Measurements from ENCODE around the gene BCAS3. TPM values are rescaled to one million over a fixed set of nuclear protein-coding genes. Genes with fewer than 3 reads are reported as not detected.

BCAS3 gene
- total RNA-seq, 1 experiment from 2014 or later = 11.4 TPM

DNA sequence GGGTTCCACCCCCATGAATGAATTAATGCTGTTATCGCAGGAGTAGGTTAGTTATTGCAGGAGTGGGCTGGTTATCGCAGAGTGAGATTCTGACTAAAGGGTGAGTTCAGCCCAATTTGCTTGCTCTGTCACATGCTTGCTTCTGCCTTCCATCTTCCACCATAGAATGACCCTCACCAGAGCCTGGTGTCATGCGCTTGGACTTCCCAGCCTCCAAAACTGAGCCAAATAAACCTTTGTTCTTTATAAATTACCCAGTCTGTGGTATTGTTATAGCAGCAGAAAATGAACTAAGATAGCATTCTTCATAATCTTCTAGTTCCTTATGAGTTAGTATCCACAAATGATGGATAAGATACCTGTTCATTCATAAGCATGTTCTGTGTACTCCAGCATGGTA, 486.9 kb downstream of the BCAS3 start:
- DNase-seq = no peak
- no peak overlapping the region for H3K4me3 ChIP-seq (ENCODE audit: insufficient read depth, low read depth, low read length)
- no peaks in the 10 kb centered on the region for H3K36me3 ChIP-seq (replicated peaks; ENCODE audit: control insufficient read depth, insufficient read depth, low read length)
- no peaks in the 10 kb centered on the region for H3K27me3 ChIP-seq (ENCODE audit: control insufficient read depth, insufficient read depth, low read length)

DNA sequence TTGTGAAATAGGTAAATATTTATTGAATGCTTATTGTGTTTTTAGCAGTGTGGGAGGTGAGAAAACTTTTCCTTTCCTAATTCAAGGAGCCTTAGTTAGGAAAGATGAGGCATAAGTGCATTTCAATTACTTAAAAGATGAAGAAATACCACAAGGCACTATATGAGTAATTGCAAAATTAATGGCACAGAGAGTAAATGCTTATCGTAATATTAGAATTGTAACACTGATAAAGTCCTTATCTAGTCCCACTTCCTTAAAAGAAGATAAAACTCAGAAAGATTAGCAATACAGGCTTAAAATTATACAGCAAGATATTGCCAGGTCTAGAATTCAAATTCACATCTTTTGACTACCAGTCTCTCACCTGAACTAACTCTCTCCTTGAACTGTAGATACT, 489.4 kb downstream of the BCAS3 start:
- Histone ChIP-seq H3K27me3 (ENCODE audit: control insufficient read depth, insufficient read depth, low read length) (no peaks in the 10 kb centered on the region), H3K36me3 (replicated peaks; ENCODE audit: control insufficient read depth, insufficient read depth, low read length) (no peaks in the 10 kb centered on the region), H3K4me3 (ENCODE audit: insufficient read depth, low read depth, low read length) (no peak overlapping the region)
- DNase-seq = no peak

DNA sequence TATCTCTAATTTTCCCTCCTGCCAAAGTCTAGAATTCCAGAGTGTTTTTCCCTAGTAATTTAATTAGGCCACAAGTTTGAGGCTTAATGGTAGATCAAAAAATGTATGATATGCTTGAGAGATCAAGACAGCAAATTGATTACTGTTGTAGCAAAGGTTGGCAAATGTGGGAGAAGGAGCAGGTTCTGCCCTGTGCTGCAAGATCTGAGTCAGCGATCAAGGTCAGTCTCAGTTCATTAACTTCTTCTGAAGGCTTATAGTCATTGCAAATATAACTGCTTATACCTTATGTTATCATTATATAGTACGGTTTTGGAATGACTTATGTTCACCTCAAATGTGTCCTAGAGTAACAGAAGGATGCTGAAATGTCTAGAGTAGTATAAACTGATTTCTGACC, 490.9 kb downstream of the BCAS3 start:
- Histone ChIP-seq H3K36me3 (replicated peaks; ENCODE audit: control insufficient read depth, insufficient read depth, low read length) (no peaks in the 10 kb centered on the region), H3K27me3 (ENCODE audit: control insufficient read depth, insufficient read depth, low read length) (no peaks in the 10 kb centered on the region), H3K4me3 (ENCODE audit: insufficient read depth, low read depth, low read length) (no peak overlapping the region)
- no peak for DNase-seq

DNA sequence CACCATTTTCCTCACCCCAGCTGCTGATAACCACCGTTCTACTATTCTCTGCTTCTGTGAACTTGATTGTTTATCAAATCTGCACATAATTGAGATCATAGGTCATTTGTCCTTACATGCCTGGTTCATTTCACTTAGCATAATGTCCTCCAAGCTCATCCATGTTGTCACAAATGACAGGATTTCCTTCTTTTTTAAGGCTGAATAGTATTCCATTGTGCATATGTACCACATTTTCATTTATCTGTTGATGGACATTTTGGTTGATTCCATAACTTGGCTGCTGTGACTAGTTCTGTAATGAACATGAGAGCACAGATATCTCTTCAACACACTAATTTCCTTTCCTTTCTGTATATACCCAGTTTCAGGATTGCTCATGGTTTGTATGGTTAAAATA, 496.7 kb downstream of the BCAS3 start:
- no peaks in the 10 kb centered on the region for H3K27me3 ChIP-seq (ENCODE audit: control insufficient read depth, insufficient read depth, low read length)
- H3K4me3 ChIP-seq (ENCODE audit: insufficient read depth, low read depth, low read length) = no peak overlapping the region
- no peaks in the 10 kb centered on the region for H3K36me3 ChIP-seq (replicated peaks; ENCODE audit: control insufficient read depth, insufficient read depth, low read length)
- DNase-seq = no peak

DNA sequence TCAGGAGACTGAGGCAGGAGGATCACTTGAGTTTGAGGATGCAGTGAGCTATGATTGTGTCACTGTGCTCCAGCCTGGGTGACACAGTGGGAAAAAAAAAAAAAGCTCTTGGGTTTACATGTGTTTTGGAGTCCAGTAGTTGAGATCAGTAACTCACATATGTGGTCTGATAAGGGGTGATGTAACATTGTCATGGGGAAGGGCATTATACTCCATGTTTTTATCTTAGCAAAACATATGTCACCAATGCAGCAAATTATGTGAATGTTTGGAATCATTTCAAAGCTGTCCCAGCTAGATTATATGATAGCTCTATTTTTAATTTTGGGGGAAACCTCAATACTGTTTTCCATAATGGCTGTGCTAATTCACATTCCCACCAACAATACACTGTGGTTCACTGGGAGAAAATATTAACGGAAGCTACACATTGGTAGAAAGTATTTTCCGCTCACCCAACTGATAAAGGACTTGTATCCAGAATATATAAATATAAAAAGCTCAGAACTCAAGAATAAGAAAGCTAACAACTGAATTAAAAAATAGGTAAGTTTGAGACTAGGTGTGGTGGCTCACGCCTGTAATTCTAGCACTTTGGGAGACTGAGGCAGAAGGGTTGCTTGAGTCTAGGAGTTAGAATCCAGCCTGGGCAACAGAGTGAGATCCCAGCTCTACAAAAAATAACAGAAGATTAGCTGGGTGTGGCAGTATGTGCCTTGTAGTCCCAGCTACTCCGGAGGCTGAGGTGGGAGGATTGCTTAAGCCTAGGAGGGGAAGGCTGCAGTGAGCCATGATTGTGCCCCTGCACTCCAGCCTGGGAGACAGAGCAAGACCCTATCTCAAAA, 497.9 kb downstream of the BCAS3 start:
- no peaks in the 10 kb centered on the region for H3K27me3 ChIP-seq (ENCODE audit: control insufficient read depth, insufficient read depth, low read length)
- no peak for DNase-seq
- H3K4me3 ChIP-seq (ENCODE audit: insufficient read depth, low read depth, low read length) = no peak overlapping the region
- no peaks in the 10 kb centered on the region for H3K36me3 ChIP-seq (replicated peaks; ENCODE audit: control insufficient read depth, insufficient read depth, low read length)

DNA sequence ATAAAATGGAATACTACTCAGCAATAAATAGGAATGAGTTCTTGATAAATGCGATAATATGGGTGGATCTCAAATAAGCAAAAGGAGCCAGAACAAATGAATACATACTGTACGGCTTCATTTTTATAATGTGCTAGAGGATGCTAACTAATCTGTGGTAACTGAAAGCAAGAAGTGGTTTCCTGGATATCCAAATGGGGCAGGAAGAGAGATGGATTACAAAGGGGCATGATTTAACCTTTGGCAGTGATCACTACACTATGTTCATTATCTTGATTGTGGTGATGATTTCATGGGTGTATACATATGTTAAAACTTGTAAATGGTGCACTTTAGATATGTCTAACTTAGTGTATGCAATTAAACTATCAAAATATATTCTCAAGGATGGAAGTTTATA, 499.7 kb downstream of the BCAS3 start:
- H3K4me3 ChIP-seq (ENCODE audit: insufficient read depth, low read depth, low read length) = no peak overlapping the region
- no peak for DNase-seq
- no peaks in the 10 kb centered on the region for H3K36me3 ChIP-seq (replicated peaks; ENCODE audit: control insufficient read depth, insufficient read depth, low read length)
- H3K27me3 ChIP-seq (ENCODE audit: control insufficient read depth, insufficient read depth, low read length) = no peaks in the 10 kb centered on the region

DNA sequence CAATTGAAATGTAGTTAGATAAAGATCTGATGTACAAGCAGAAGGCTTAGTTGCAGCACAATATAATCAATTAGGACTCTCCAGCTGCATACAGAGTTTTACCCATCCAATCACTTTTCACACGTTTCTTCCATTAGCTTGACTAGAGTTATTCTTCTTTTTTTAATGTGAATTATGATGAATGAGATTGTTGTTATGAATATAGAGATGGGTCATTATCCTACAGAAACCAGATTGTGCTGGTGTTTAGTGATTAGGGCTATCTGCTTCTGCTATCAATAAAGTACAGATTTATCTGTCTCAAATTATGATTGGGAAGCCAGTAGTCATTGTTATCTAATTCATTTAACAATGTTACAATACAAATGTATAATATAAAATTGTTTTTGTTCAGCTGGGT, 500.6 kb downstream of the BCAS3 start:
- H3K27me3 ChIP-seq (ENCODE audit: control insufficient read depth, insufficient read depth, low read length) = no peaks in the 10 kb centered on the region
- no peak for DNase-seq
- no peaks in the 10 kb centered on the region for H3K36me3 ChIP-seq (replicated peaks; ENCODE audit: control insufficient read depth, insufficient read depth, low read length)
- H3K4me3 ChIP-seq (ENCODE audit: insufficient read depth, low read depth, low read length) = no peak overlapping the region

DNA sequence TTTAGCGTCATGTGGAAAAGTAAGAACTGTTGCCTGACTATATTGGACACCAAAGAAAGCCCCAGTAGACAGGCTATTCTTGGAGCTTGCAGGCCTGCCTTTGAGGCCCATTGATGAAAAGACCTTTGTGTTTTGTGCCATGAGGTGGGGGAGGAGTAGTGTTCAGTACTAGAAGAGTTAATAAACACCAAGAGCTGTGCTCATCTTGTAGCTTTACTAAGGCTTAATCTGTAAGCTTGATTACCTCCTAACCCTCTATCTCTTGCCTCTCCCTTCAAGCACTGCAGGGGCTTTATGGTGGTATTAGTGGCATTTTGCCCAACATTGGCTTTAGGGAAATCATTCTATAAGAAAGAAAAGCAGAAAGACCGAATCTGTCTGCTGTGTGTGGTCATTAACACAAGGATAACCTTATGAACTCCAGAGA, 501.7 kb downstream of the BCAS3 start:
- DNase-seq = no peak
- no peaks in the 10 kb centered on the region for H3K27me3 ChIP-seq (ENCODE audit: control insufficient read depth, insufficient read depth, low read length)
- H3K36me3 ChIP-seq (replicated peaks; ENCODE audit: control insufficient read depth, insufficient read depth, low read length) = no peaks in the 10 kb centered on the region
- no peak overlapping the region for H3K4me3 ChIP-seq (ENCODE audit: insufficient read depth, low read depth, low read length)

DNA sequence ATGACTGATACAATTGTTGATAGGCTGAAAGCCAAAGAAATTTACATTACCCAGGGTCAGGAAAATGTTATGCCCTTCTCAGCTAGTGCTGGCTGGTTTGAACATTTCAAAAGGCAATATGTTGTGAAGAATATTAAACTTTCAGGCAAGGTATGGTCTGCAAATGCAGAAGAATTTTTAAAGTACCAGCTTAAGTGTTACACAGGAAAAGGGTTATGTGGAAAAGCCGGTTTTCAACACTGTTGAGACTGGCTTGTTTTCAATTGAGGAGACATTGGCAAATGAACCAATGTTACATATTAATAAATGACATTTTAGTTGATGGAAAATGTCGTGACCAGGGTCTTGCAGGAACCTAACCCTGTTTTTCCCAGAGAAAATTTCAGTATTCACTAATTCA, 506.1 kb downstream of the BCAS3 start:
- no peaks in the 10 kb centered on the region for H3K27me3 ChIP-seq (ENCODE audit: control insufficient read depth, insufficient read depth, low read length)
- H3K36me3 ChIP-seq (replicated peaks; ENCODE audit: control insufficient read depth, insufficient read depth, low read length) = no peaks in the 10 kb centered on the region
- no peak for DNase-seq
- no peak overlapping the region for H3K4me3 ChIP-seq (ENCODE audit: insufficient read depth, low read depth, low read length)

DNA sequence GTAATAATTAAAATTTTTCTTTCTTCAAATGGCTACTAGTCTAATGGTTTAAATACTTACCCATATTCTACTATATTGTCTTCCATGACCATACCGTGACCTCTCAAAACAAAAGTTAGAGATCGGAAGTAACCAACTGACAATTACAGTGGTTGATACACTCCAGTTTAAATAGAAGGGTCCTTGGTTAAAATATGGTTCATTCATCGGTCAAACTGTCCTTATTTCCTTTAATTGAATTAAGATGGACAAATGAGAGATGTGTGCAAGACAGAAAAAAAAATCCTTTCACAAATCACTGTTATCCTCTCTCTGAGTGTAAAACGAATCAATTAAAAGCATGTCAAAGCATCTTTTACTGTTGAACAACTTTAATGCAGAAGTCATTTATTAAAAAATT, 507.7 kb downstream of the BCAS3 start:
- no peak for DNase-seq
- no peak overlapping the region for H3K4me3 ChIP-seq (ENCODE audit: insufficient read depth, low read depth, low read length)
- H3K27me3 ChIP-seq (ENCODE audit: control insufficient read depth, insufficient read depth, low read length) = no peaks in the 10 kb centered on the region
- H3K36me3 ChIP-seq (replicated peaks; ENCODE audit: control insufficient read depth, insufficient read depth, low read length) = no peaks in the 10 kb centered on the region

DNA sequence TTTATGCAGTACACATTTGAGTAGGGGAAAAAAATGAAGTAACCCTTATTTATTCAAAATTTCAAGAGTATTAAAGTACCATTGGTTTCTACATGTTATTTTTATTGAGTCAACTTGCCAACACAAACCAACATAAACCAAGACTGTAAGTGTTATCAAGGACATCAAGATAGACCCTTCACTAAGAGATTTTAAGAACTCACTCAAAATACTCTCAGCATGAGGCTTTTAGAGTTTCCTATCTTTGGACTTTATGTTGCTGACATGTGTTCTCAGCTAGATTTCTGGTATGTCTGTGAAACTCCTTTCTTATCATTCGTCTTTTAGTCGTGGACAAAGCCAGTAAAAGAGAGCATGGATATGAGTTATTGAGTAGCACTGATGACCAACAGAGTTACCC, 509.4 kb downstream of the BCAS3 start:
- Histone ChIP-seq H3K36me3 (replicated peaks; ENCODE audit: control insufficient read depth, insufficient read depth, low read length) (no peaks in the 10 kb centered on the region), H3K27me3 (ENCODE audit: control insufficient read depth, insufficient read depth, low read length) (no peaks in the 10 kb centered on the region), H3K4me3 (ENCODE audit: insufficient read depth, low read depth, low read length) (no peak overlapping the region)
- no peak for DNase-seq

DNA sequence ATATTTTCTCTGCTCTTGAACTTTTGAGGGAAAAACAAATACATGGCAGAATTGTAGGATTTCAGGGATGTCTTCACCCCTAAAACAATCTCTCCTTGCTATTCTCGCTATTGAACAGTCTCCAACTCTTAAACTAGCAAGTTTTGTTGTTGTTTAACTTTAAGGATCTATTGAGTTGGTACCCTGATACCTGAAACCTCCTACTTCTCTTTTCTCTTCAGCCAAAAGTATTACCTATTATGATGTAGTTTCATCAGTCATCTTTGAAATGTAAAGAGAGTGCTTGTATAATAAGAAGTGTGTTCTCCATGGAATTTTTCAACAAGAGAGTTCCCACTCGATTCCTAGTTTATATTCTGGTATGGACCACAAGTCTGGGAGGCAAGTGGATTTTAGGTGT, 510.4 kb downstream of the BCAS3 start:
- no peak for DNase-seq
- no peaks in the 10 kb centered on the region for H3K36me3 ChIP-seq (replicated peaks; ENCODE audit: control insufficient read depth, insufficient read depth, low read length)
- no peak overlapping the region for H3K4me3 ChIP-seq (ENCODE audit: insufficient read depth, low read depth, low read length)
- no peaks in the 10 kb centered on the region for H3K27me3 ChIP-seq (ENCODE audit: control insufficient read depth, insufficient read depth, low read length)

DNA sequence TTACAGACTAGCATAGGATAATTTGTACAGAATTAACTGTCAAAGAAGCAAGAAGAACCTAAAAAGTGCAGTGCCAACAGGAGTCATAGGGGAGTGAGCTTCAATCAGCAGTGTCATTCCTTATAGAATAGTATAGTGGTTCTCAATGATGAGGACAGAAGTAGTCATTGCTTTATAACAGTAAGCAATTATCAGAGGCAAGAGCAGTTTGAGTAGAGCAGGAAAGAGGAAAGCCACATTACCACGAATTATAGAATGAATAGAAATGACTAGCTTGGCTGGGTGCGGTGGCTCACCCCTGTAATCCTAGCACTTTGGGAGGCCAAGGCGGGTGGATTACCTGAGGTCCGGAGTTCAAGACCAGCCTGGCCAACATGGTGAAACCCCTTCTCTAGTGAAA, 512.3 kb downstream of the BCAS3 start:
- H3K36me3 ChIP-seq (replicated peaks; ENCODE audit: control insufficient read depth, insufficient read depth, low read length) = no peaks in the 10 kb centered on the region
- no peak for DNase-seq
- H3K27me3 ChIP-seq (ENCODE audit: control insufficient read depth, insufficient read depth, low read length) = no peaks in the 10 kb centered on the region
- H3K4me3 ChIP-seq (ENCODE audit: insufficient read depth, low read depth, low read length) = no peak overlapping the region

DNA sequence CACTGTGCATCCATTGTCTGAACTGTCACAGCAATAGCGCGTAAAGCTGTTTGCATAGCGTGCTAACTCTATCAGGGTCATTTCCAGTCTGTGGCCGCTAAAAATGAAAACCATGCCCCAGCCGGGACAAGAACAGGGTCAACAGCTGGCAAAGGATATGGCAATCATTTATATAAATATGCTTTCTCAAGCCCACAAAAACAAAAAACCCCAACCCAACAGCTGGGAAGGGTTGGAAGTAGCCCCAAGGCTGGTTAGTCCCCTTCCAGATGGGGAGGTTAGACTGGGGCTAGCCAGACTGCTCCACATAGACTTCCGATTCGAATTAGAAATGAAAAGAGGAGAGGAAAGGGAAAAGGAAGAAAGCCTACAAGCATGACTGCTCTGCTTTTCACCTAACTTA, 518.7 kb downstream of the BCAS3 start:
- Histone ChIP-seq H3K36me3 (replicated peaks; ENCODE audit: control insufficient read depth, insufficient read depth, low read length) (no peaks in the 10 kb centered on the region), H3K4me3 (ENCODE audit: insufficient read depth, low read depth, low read length) (no peak overlapping the region), H3K27me3 (ENCODE audit: control insufficient read depth, insufficient read depth, low read length) (no peaks in the 10 kb centered on the region)
- no peak for DNase-seq

DNA sequence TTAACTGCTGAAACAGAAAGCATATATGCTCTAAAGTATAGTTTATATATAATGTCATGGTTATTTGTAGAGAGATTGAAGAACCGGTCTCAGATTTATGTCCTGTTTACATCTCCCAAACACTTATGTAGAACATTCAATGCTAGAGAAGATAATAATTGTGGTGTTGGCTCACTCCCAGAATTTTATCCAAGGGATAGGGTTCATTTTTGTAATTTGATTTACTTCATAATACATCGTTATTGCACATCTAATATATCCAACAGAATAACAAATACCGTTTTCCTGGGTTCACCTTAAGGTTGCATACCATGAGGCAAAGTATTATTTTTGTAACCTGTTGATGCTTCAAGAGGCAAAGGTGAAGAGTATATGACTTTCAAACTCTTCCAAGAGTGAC, 519.1 kb downstream of the BCAS3 start:
- H3K36me3 ChIP-seq (replicated peaks; ENCODE audit: control insufficient read depth, insufficient read depth, low read length) = no peaks in the 10 kb centered on the region
- no peak for DNase-seq
- no peak overlapping the region for H3K4me3 ChIP-seq (ENCODE audit: insufficient read depth, low read depth, low read length)
- no peaks in the 10 kb centered on the region for H3K27me3 ChIP-seq (ENCODE audit: control insufficient read depth, insufficient read depth, low read length)
